HG02852 (cell line): ENCODE results near the gene SPSB2.

Source experiments
- ATAC-seq: cut with Tn5 transposase; IDR thresholded peaks from one replicate; pipeline ENCODE4 v1.9.1; 2021; ENCODE audit warnings: mild to moderate bottlenecking, moderate library complexity; ENCODE audit not compliant: unreplicated experiment

SPSB2 gene

DNA sequence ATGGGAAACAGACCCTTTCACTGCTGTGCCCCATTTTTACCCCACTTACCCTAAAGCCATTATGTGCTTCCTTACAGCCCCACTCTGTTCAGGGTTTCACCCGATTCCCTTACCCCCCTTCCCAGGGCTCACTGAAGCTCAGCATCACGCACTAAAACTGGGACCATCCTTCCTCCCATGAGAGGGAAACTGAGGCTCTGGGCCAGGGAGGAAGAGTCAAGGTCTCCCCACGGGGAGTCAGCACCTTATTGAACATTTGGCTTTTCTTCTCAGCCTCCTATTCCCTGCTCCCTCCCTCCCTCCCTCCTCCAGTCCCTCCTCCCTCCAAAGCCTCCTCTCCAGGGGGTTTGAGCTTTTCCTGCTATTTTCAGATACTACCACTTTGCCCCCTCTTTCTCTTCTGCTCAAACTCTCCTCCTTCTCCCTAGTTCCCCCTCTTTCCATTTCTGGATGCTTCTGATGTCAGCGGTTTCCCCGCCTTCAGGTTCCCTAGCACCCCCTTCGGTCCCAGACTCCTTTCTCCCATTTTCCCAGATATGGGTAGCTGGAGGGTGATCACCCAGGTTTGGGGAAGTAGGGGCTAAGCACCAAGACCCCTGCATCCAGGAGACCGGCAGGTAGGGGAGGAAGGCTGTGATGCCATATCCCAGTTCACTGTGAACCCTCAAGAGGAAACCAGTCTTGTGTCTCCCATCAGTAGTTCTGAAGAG lies 50.5 kb downstream of the SPSB2 start:
- no peak for ATAC-seq

DNA sequence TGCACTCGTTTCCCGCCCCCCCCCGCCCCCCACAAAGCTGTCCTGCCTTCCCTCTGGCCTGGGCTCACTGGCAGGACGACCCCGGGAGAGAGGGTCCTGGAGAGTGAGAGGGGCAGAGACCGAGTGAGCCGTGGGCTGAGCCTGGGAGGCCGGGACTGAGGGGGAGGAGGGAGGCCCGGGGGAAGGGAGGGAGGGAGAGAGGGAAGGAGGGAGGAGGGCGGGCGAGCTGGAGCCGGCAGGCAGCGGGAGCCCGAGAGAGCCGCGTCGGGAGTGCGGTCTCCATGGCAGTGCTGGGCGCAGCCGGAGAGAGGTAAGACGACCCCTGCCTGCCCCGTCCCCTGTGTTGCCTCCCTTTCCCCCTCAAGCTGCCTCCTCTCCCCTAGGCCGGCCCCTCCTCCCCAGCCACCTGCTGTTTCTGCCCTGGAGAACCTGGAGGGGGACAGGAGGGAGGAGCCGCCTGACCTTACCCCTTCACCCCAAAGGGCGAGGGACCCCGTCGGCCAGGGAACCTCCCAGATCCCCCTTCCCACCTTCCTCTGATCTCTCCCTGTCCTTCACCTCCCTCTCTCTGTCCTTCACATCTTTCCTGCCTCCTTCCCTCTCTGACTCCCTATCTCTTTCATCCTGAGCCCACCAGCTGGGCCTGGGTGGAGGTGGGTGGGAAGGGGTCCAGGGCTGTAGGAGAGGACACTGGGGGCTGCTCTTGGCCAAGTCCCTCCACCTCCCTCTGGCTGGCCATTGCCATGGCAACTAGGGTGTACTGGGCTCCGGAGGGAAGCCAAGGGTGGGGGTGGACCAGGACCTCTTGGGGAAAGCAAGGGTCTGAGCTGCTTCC lies 51.3 kb downstream of the SPSB2 start, which contains the start of gene GPR162:
Gene GPR162 (plus strand): TSS at position 231 of the 835 bp plus-strand sequence. CDS start 2,078 bp downstream, outside the sequence.
- ATAC-seq, result no peak
